Coronary artery (tissue), 2 donors: Measurements from ENCODE around the gene LAMB2.
A peak's percentile ranks its signal among the peaks of the same experiment; 100 is the strongest.

Source experiments
- DNase-seq: peaks from one replicate; pipeline ENCODE4 v3.0.0-alpha.2; 2017; ENCODE audit warnings: low spot score
- H3K27ac ChIP-seq, 2 donors: fragments of 200-600 bp; sonication (generic); one replicate each; pipeline ENCODE4 v1.5.1; 2016 to 2019
- H3K4me3 ChIP-seq: fragments of 200-600 bp; sonication (generic); 2 replicates; pipeline ENCODE4 v1.5.1; 2016; ENCODE audit warnings: mild to moderate bottlenecking, moderate library complexity
- TF ChIP-seq, protein P1 (sequence below): fragments of 200-600 bp; sonication (generic); IDR thresholded peaks from one replicate; pipeline ENCODE4 v1.5.1; 2019; ENCODE audit warnings: antibody characterized with exemption

The LAMB2 gene

DNA sequence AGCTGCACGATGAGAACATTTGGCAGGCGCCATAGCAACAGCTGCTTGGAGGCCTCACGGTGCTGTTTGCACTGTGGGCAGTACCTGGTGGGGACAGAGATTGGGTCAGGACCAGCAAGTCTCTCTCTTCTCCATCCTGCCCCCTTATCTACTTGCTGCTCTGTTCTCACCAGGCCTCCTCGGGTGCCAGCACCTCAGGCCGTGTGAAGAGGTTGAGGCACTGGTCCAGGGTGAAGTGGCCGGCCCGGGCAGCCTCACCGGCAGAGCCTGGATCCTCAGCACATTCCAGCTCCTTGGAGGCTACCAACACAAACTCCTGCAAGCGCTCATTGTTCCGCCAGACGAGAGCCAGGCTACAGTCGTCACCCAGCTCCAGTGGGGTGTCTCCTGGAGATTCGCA, 22.1 kb downstream of the LAMB2 start:
- TF ChIP-seq, protein P1, sequence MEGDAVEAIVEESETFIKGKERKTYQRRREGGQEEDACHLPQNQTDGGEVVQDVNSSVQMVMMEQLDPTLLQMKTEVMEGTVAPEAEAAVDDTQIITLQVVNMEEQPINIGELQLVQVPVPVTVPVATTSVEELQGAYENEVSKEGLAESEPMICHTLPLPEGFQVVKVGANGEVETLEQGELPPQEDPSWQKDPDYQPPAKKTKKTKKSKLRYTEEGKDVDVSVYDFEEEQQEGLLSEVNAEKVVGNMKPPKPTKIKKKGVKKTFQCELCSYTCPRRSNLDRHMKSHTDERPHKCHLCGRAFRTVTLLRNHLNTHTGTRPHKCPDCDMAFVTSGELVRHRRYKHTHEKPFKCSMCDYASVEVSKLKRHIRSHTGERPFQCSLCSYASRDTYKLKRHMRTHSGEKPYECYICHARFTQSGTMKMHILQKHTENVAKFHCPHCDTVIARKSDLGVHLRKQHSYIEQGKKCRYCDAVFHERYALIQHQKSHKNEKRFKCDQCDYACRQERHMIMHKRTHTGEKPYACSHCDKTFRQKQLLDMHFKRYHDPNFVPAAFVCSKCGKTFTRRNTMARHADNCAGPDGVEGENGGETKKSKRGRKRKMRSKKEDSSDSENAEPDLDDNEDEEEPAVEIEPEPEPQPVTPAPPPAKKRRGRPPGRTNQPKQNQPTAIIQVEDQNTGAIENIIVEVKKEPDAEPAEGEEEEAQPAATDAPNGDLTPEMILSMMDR = no peak
- Histone ChIP-seq H3K4me3 (no peak overlapping the region), H3K27ac (no peak overlapping the region)
- no peak for DNase-seq

DNA sequence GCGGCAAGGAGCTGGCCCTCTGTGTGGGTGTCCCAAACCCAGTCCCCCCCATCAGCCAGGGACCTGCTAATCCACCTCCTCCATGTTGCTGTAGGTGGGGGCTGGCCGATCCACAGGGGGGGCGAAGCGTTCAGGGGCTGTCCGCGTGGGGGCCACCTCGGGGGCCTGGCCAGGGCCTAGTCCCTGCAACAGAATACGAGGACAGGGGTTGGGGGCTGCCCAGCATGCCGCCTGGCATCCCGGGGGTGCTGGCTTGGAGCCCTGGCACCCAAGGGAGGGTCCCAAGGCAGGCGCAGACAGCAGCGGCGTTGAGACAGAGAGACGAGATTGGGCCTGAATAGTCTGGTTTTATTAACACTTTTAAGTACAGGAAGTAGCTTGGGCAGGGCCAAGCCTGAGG, 24.5 kb downstream of the LAMB2 start:
- DNase-seq = no peak
- H3K4me3 ChIP-seq = no peak overlapping the region
- TF ChIP-seq, protein P1 = no peak
- H3K27ac ChIP-seq = no peak overlapping the region

DNA sequence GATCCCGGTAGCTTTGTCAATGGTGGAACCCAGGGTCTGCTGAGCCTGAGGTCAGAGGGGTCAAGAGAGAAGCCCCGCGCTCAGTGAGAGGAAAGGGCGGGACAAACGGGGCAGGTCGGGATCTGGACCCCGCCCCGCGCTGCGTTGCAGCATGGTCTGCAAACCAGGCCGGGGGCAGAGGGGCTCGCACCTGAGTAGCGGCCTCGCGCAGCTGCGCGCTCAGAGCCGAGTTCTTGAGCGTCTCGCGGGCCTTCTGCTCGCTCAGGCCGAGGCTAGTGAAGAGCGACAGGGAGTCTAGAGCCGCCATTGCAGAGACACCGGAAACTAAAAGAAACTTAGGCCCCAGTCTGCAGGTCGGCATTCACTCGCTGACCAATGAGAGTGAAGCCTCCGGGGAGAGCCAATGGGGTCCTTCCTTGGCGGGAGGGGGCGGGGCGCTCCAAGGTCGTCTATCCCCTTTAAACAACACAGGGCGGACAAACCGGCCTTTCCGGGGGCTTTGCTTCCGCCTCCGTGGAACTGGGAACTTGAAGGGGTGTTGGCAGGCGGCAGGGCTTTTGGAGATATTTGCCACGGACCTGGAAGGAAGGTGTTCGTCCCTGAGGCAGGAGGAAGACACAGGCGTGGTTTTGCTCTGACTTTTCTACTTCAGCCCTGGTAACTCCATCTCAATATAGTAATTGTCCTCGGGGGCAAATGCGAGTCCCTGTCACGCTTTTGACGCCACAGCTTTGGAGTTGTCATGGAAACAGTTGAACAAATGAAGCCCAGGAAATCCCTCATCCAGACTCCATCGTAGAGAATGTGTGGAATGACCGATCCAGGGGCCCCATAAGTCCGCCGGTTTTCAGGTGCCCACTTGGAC, 28.2 kb downstream of the LAMB2 start, which contains the start of gene QARS1:
QARS1 (minus strand) TSS at position 331 of the 865 bp plus-strand sequence; CDS start at position 307, 24 bp downstream.
- Histone ChIP-seq H3K27ac (peak within 1 kb of the TSS; percentile 51 to 88), H3K4me3 (peak within 1 kb of the TSS; percentile 91)
- TF ChIP-seq, protein P1 = no peak
- peak; percentile 98 for DNase-seq

DNA sequence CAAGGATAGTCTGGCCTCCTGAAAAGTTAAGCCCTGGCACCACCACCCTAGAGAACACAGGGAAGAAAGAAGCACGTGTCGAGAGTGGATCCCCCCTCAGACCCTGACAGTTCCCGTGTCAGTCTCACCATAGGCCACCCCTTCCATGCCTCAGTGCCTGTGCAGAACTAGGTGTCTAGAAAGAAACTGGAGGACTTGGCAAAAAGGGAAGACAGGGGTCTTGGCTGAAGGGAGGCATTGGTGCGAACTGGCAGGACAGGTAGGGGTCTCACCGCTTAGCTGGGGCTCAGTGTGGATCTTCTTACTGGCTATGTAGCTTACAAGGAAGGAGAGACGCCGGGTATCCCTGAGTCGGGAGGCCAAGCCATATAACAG, 28.8 kb downstream of the LAMB2 start:
- TF ChIP-seq, protein P1 = no peak
- H3K27ac ChIP-seq = peak overlapping the region; percentile 51 to 88
- no peak for DNase-seq
- H3K4me3 ChIP-seq = peak overlapping the region; percentile 91

DNA sequence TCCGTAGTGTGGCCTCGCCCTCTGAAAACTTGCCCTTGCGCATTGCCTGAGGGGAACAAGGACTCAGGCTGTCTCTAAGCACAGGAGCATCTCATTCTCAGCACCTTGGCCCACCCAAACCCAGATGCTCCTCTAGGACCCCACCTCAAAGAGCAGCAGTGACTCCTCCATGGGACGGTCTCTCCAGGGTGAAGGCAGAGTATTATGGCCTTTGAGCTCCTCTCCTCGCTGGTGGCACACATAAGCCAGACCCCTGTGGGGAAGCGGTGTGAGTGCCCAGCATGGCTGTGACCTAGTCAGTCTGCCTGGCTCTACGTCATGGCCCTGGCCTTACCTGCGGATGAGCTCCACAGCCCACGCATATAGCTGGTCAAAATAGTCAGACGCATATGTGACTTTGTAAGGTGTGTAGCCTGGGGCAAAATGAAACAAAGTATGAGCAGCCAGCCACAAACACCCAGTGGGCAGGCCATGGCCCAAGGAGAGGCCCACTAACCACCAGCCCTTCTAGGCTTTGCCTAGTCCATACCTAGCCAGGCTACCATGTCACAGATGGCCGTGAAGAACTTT, 32.7 kb downstream of the LAMB2 start:
- DNase-seq = no peak
- no peak overlapping the region for H3K27ac ChIP-seq
- TF ChIP-seq, protein P1 = no peak
- no peak overlapping the region for H3K4me3 ChIP-seq

DNA sequence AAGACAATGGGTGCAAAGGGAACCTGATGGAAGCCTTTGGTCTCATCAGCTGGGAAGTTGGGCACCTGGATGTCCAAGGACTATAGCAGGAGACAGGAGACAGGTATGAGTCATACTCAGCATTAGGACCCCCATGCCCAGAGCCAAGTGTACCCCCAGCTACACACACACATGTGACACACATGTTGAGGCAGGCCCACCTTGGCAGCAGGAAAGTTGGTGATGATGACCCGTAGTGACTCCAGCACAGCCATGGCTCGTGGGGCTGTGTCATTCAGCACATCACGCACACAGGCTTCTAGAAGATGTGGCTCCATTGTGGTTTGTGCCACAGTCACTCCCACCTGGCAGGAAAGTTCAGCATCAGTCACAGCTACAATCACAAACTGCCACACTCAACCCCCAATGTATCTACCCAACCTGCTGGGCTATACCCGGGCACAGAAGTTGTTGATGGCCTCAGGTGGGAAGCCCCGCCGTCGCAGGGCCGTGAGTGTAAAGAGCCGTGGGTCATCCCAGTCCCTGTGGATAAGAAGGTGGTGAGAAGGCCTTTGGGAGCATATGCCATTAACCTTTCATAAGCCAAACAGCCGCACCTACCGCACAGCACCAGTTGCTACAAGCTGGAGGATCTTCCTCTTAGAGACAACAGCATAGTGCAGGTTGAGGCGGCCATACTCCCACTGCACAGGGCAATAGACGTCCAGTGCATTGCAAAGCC, 33.8 kb downstream of the LAMB2 start:
- DNase-seq = no peak
- no peak overlapping the region for H3K27ac ChIP-seq
- TF ChIP-seq, protein P1 = no peak

More for the DNA sequence above, 33.8 kb downstream of the LAMB2 start:
- H3K4me3 ChIP-seq = no peak overlapping the region
